Omental fat pad (tissue), 4 donors: ENCODE results near the gene IL31RA. TPM values are rescaled to one million over a fixed set of nuclear protein-coding genes. Genes with fewer than 3 reads are reported as not detected.

Experiments used
- ATAC-seq: fragments of 150-250 bp; one replicate; pipeline ENCODE4 v1.9.1; 2016; ENCODE audit warnings: mild to moderate bottlenecking, moderate library complexity; ENCODE audit not compliant: low FRiP score
- DNase-seq: peaks from one replicate; pipeline ENCODE4 v3.0.0-alpha.2; 2019; ENCODE audit warnings: low spot score
- CTCF ChIP-seq, 3 donors: fragments of 450-650 bp; IDR thresholded peaks; one replicate each; pipeline ENCODE4 v1.5.1; 2016 to 2017; ENCODE audit warnings: antibody characterized with exemption in 3 of 3, mild to moderate bottlenecking in 3 of 3, moderate library complexity in 2 of 3
- total RNA-seq, 4 donors: library from RNA; depleted of rRNA; stranded (reverse); fragments of >200 nt; gene quantifications; one replicate each; pipeline ENCODE4 v1.1.0, GENCODE V29; 2016

Gene IL31RA
- total RNA-seq, 4 donors from 2014 or later, result not detected

GRCh38 chr5:55927861-55928655 is 76.9 kb downstream of the IL31RA start:
- no peak for TF ChIP-seq CTCF (IDR thresholded peaks at IDR 0.05)
- DNase-seq, result no peak
- no peak for ATAC-seq

- DNase-seq, result no peak
- ATAC-seq, result no peak
- no peak for TF ChIP-seq CTCF (IDR thresholded peaks at IDR 0.05)
Measured at GRCh38 chr5:55929020-55929799, 78.1 kb downstream of the IL31RA start.

- ATAC-seq, result no peak
- no peak for TF ChIP-seq CTCF (IDR thresholded peaks at IDR 0.05)
- DNase-seq, result no peak
Measured at GRCh38 chr5:55932700-55933099, 81.5 kb downstream of the IL31RA start.

- DNase-seq, result no peak
- ATAC-seq, result no peak
- TF ChIP-seq CTCF (IDR thresholded peaks at IDR 0.05), result no peak
Measured at GRCh38 chr5:55933377-55934114, 82.4 kb downstream of the IL31RA start.

- DNase-seq (no peak), ATAC-seq (no peak)
- no peak for TF ChIP-seq CTCF (IDR thresholded peaks at IDR 0.05)
Measured at GRCh38 chr5:55934115-55934613, 83.0 kb downstream of the IL31RA start.

GRCh38 chr5:55934720-55935119 is 83.6 kb downstream of the IL31RA start:
- ATAC-seq (no peak), DNase-seq (no peak)
- TF ChIP-seq CTCF (IDR thresholded peaks at IDR 0.05), result no peak
